ENCODE measurements around the gene PLA2G4D.

PLA2G4D gene

GRCh38 chr15:42048080-42048820, 46.1 kb downstream of the PLA2G4D start:
- ATAC-seq, result no peak
- no peak for TF ChIP-seq ZNF565 (CRISPR knock-in tag; conservative IDR thresholded peaks at IDR 0.05; ENCODE audit: low read depth)
- no peak for TF ChIP-seq TSHZ2 (CRISPR knock-in tag; IDR thresholded peaks at IDR 0.05)
- no peak for TF ChIP-seq SNAI2 (CRISPR knock-in tag; IDR thresholded peaks at IDR 0.05)
- no peak for TF ChIP-seq CSRNP3 (CRISPR knock-in tag; IDR thresholded peaks at IDR 0.05)
- TF ChIP-seq PATZ1 (CRISPR knock-in tag; IDR thresholded peaks at IDR 0.05; ENCODE audit: borderline replicate concordance), result no peak
- TF ChIP-seq TCF4 (CRISPR knock-in tag; IDR thresholded peaks at IDR 0.05; ENCODE audit: borderline replicate concordance), result no peak
- no peak for TF ChIP-seq ZNF70 (CRISPR knock-in tag; IDR thresholded peaks at IDR 0.05)
- no peak for TF ChIP-seq ESRRG (CRISPR knock-in tag; IDR thresholded peaks at IDR 0.05)
- no peak for TF ChIP-seq TOX (CRISPR knock-in tag; IDR thresholded peaks at IDR 0.05; ENCODE audit: borderline replicate concordance)
- no peak for TF ChIP-seq CSDC2 (CRISPR knock-in tag; IDR thresholded peaks at IDR 0.05)
- no peak for TF ChIP-seq BACH2 (CRISPR knock-in tag; IDR thresholded peaks at IDR 0.05; ENCODE audit: borderline replicate concordance)
- no peak for TF ChIP-seq ISL1 (CRISPR knock-in tag; IDR thresholded peaks at IDR 0.05)
- TF ChIP-seq CREB5 (CRISPR knock-in tag; IDR thresholded peaks at IDR 0.05; ENCODE audit: low read depth), result no peak
- TF ChIP-seq PPARA (CRISPR knock-in tag; IDR thresholded peaks at IDR 0.05; ENCODE audit: borderline replicate concordance), result no peak
- no peak for TF ChIP-seq ZFP3 (CRISPR knock-in tag; IDR thresholded peaks at IDR 0.05)
- TF ChIP-seq ARNTL (CRISPR knock-in tag; IDR thresholded peaks at IDR 0.05; ENCODE audit: borderline replicate concordance, low read depth), result no peak
- TF ChIP-seq OSR1 (CRISPR knock-in tag; IDR thresholded peaks at IDR 0.05), result no peak
- no peak for TF ChIP-seq ZNF8 (CRISPR knock-in tag; IDR thresholded peaks at IDR 0.05)

- TF ChIP-seq POU6F1 (CRISPR knock-in tag; IDR thresholded peaks at IDR 0.05; ENCODE audit: borderline replicate concordance, low read depth) (no peak), CREB5 (CRISPR knock-in tag; IDR thresholded peaks at IDR 0.05; ENCODE audit: low read depth) (no peak), ISL1 (CRISPR knock-in tag; IDR thresholded peaks at IDR 0.05) (no peak), ZFP30 (CRISPR knock-in tag; IDR thresholded peaks at IDR 0.05) (no peak), PATZ1 (CRISPR knock-in tag; IDR thresholded peaks at IDR 0.05; ENCODE audit: borderline replicate concordance) (no peak), SNAI2 (CRISPR knock-in tag; IDR thresholded peaks at IDR 0.05) (no peak), TCF4 (CRISPR knock-in tag; IDR thresholded peaks at IDR 0.05; ENCODE audit: borderline replicate concordance) (no peak), ZFP3 (CRISPR knock-in tag; IDR thresholded peaks at IDR 0.05) (no peak), ESRRG (CRISPR knock-in tag; IDR thresholded peaks at IDR 0.05) (no peak), TOX (CRISPR knock-in tag; IDR thresholded peaks at IDR 0.05; ENCODE audit: borderline replicate concordance) (no peak), RARB (CRISPR knock-in tag; IDR thresholded peaks at IDR 0.05) (no peak), CSDC2 (CRISPR knock-in tag; IDR thresholded peaks at IDR 0.05) (no peak)
- no peak for ATAC-seq
Measured at GRCh38 chr15:42046597-42046996, 47.8 kb downstream of the PLA2G4D start.
